ENCODE data around the gene RNASE13. TPM values are rescaled to one million over a fixed set of nuclear protein-coding genes. Genes with fewer than 3 reads are reported as not detected.

Gene RNASE13
- total RNA-seq, 1 experiment from 2014 or later = not detected

DNA sequence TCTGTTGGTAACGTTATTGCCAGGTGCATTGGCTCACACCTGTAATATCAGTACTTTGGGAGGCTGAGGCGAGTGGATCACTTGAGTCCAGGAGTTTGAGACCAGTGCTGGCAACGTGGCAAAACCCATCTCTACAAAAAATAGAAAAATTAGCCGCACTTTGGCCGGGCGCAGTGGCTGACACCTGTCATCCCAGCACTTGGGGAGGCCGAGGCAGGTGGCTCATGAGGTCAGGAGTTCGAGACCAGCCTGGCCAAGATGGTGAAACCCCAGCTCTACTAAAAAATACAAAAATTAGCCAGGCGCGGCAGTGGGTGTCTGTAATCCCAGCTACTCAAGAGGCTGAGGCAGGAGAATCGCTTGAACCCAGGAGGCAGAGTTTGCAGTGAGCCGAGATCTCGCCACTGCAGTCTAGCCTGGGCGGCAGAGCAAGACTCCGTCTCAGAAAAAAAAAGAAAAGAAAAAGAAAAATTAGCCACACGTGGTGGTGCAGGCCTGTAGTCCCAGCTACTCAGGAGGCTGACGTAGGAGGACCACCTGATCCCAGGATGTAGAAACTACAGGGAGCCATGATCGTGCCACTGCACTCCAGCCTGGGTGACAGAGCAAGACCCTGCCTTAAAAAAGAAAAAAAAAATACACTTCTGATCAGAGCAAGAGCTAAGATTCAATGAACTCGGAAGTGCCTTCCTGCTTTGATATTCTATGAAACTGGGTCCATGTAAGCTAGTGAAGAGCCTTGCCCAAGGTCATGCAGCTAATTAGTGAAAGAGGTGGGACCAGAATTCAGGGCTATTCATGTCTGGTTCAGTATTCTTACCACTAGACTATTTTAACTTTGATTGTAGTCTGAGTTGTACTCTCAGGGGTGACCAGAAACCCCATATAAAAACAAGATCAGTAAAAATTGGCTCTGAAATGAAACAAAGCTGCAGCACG, 18.8 kb upstream of the RNASE13 start:
- H3K4me3 ChIP-seq (ENCODE audit: low read depth in 2 of 2, low read length in 2 of 2) = no peak overlapping the region
- BruUV-seq (replicated peaks) = no TSS peak
- no peaks in the 10 kb centered on the region for H3K4me1 ChIP-seq (ENCODE audit: control insufficient read depth, insufficient read depth, low read length)
- no peaks in the 10 kb centered on the region for H3K9me3 ChIP-seq (ENCODE audit: control insufficient read depth, insufficient read depth, low read depth, low read length)
- TF ChIP-seq, protein P1, sequence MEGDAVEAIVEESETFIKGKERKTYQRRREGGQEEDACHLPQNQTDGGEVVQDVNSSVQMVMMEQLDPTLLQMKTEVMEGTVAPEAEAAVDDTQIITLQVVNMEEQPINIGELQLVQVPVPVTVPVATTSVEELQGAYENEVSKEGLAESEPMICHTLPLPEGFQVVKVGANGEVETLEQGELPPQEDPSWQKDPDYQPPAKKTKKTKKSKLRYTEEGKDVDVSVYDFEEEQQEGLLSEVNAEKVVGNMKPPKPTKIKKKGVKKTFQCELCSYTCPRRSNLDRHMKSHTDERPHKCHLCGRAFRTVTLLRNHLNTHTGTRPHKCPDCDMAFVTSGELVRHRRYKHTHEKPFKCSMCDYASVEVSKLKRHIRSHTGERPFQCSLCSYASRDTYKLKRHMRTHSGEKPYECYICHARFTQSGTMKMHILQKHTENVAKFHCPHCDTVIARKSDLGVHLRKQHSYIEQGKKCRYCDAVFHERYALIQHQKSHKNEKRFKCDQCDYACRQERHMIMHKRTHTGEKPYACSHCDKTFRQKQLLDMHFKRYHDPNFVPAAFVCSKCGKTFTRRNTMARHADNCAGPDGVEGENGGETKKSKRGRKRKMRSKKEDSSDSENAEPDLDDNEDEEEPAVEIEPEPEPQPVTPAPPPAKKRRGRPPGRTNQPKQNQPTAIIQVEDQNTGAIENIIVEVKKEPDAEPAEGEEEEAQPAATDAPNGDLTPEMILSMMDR (IDR thresholded peaks at IDR 0.05) = no peak
- TF ChIP-seq SIN3A (IDR thresholded peaks at IDR 0.05; ENCODE audit: borderline replicate concordance, insufficient read depth, low read depth, low read length) (no peak), TCF7L2 (IDR thresholded peaks at IDR 0.05; ENCODE audit: low read depth, low read length) (no peak), POLR2AphosphoS5 (IDR thresholded peaks at IDR 0.05; ENCODE audit: low read depth, low read length) (no peak)
- TF ChIP-seq, protein P2, sequence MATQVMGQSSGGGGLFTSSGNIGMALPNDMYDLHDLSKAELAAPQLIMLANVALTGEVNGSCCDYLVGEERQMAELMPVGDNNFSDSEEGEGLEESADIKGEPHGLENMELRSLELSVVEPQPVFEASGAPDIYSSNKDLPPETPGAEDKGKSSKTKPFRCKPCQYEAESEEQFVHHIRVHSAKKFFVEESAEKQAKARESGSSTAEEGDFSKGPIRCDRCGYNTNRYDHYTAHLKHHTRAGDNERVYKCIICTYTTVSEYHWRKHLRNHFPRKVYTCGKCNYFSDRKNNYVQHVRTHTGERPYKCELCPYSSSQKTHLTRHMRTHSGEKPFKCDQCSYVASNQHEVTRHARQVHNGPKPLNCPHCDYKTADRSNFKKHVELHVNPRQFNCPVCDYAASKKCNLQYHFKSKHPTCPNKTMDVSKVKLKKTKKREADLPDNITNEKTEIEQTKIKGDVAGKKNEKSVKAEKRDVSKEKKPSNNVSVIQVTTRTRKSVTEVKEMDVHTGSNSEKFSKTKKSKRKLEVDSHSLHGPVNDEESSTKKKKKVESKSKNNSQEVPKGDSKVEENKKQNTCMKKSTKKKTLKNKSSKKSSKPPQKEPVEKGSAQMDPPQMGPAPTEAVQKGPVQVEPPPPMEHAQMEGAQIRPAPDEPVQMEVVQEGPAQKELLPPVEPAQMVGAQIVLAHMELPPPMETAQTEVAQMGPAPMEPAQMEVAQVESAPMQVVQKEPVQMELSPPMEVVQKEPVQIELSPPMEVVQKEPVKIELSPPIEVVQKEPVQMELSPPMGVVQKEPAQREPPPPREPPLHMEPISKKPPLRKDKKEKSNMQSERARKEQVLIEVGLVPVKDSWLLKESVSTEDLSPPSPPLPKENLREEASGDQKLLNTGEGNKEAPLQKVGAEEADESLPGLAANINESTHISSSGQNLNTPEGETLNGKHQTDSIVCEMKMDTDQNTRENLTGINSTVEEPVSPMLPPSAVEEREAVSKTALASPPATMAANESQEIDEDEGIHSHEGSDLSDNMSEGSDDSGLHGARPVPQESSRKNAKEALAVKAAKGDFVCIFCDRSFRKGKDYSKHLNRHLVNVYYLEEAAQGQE (IDR thresholded peaks at IDR 0.05; ENCODE audit: insufficient read depth in 1 of 2, low read depth in 2 of 2, low read length in 1 of 2) = no peak
- H3K27ac ChIP-seq (ENCODE audit: low read length) = no peak overlapping the region
- ChIA-PET POLR2A (no interaction called here), CTCF (interaction anchor here (0.6 kb wide), 1 partner anchor 32 kb away, joined by 4 read pairs; no protein-coding TSS in a partner anchor)
- no peaks in the 10 kb centered on the region for H3K27me3 ChIP-seq (ENCODE audit: control insufficient read depth, insufficient read depth, low read length)
- in situ Hi-C loops (cut with HindIII; ENCODE audit: low pct_unique_long_range_greater_than_20kb, low sequenced_read_pairs) = no loop called here
- intact Hi-C loops (cut with micrococcal nuclease; ENCODE audit: unreplicated experiment) = no loop called here
- no peak for ATAC-seq
- DNase-seq (ENCODE audit: low read depth, low spot score) = no peak
- no peaks in the 10 kb centered on the region for H3K36me3 ChIP-seq (ENCODE audit: control insufficient read depth, insufficient read depth, low read length)

DNA sequence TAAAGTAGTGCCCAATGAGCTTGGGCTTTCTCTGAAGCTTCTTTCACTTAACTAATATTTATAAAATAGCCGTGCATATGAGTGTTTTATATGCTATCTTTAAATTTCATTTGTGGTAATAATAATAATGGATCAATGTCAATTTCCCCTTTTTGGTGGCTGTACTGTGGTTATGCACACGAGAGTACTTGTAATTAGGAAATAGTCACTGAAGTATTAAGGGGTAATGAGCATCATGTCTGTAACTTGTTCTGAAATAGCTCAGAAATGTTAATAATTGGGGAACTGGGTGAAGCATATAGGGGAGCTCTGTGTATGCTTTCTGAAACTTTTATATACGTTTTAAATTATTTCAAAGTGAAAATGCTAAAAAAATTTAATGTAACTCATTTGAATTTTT, 16.0 kb upstream of the RNASE13 start:
- intact Hi-C loops (cut with micrococcal nuclease; ENCODE audit: unreplicated experiment) (no loop called here), in situ Hi-C loops (cut with HindIII; ENCODE audit: low pct_unique_long_range_greater_than_20kb, low sequenced_read_pairs) (no loop called here)
- H3K27ac ChIP-seq (ENCODE audit: low read length) = no peak overlapping the region
- no peaks in the 10 kb centered on the region for H3K36me3 ChIP-seq (ENCODE audit: control insufficient read depth, insufficient read depth, low read length)
- ChIA-PET POLR2A (no interaction called here), CTCF (no interaction called here)
- no peaks in the 10 kb centered on the region for H3K4me1 ChIP-seq (ENCODE audit: control insufficient read depth, insufficient read depth, low read length)
- TF ChIP-seq SIN3A (IDR thresholded peaks at IDR 0.05; ENCODE audit: borderline replicate concordance, insufficient read depth, low read depth, low read length) = no peak
- TF ChIP-seq TCF7L2 (IDR thresholded peaks at IDR 0.05; ENCODE audit: low read depth, low read length) = no peak
- TF ChIP-seq POLR2AphosphoS5 (IDR thresholded peaks at IDR 0.05; ENCODE audit: low read depth, low read length) = no peak
- TF ChIP-seq, protein P2 (IDR thresholded peaks at IDR 0.05; ENCODE audit: insufficient read depth in 1 of 2, low read depth in 2 of 2, low read length in 1 of 2) = no peak
- TF ChIP-seq, protein P1 (IDR thresholded peaks at IDR 0.05) = no peak
- ATAC-seq (no peak), DNase-seq (ENCODE audit: low read depth, low spot score) (no peak)
- H3K4me3 ChIP-seq (ENCODE audit: low read depth in 2 of 2, low read length in 2 of 2) = no peak overlapping the region
- no peaks in the 10 kb centered on the region for H3K9me3 ChIP-seq (ENCODE audit: control insufficient read depth, insufficient read depth, low read depth, low read length)
- H3K27me3 ChIP-seq (ENCODE audit: control insufficient read depth, insufficient read depth, low read length) = peaks cover under 1% of the 10 kb centered on the region; the same call in 1 of the 2 replicates
- no TSS peak for BruUV-seq (replicated peaks)

All from Panc1 (cell line).